IMR-90 (cell line): Measurements from ENCODE around the gene LRRC47.

Experiments used
- CEBPB ChIP-seq: IDR thresholded peaks from 2 replicates; pipeline ENCODE4 v1.6.1; 2012; ENCODE audit warnings: low read depth, low read length, improper control_type of control experiment
- CTCF ChIP-seq: conservative IDR thresholded peaks from 2 replicates; pipeline ENCODE4 v1.5.1; 2012; ENCODE audit warnings: mild to moderate bottlenecking, low read depth, low read length, improper control_type of control experiment
- ELK1 ChIP-seq: fragments of 150-350 bp; IDR thresholded peaks from 2 replicates; pipeline ENCODE4 v1.6.1; 2016; ENCODE audit warnings: low read depth, mild to moderate bottlenecking, low read length, moderate library complexity, borderline replicate concordance
- MAZ ChIP-seq: IDR thresholded peaks from 2 replicates; pipeline ENCODE4 v1.6.1; 2012; ENCODE audit warnings: low read depth, mild to moderate bottlenecking, low read length, improper control_type of control experiment, moderate library complexity, borderline replicate concordance
- MXI1 ChIP-seq: IDR thresholded peaks from 2 replicates; pipeline ENCODE4 v1.6.1; 2012; ENCODE audit warnings: low read depth, mild to moderate bottlenecking, low read length, moderate library complexity, borderline replicate concordance
- POLR2A ChIP-seq: IDR thresholded peaks from 2 replicates; pipeline ENCODE4 v1.6.1; 2012; ENCODE audit warnings: mild to moderate bottlenecking, low read depth, low read length
- RAD21 ChIP-seq: IDR thresholded peaks from 2 replicates; pipeline ENCODE4 v1.6.1; 2012; ENCODE audit warnings: low read length, improper control_type of control experiment
- RFX5 ChIP-seq: IDR thresholded peaks from 2 replicates; pipeline ENCODE4 v1.8.0; 2012; ENCODE audit warnings: low read depth, mild to moderate bottlenecking, low read length, moderate library complexity
- SMC3 ChIP-seq: fragments of 150-350 bp; IDR thresholded peaks from 2 replicates; pipeline ENCODE4 v1.6.1; 2016; ENCODE audit warnings: low read depth, mild to moderate bottlenecking, antibody characterized with exemption, low read length, moderate library complexity
- USF2 ChIP-seq: fragments of 150-350 bp; IDR thresholded peaks from 2 replicates; pipeline ENCODE4 v1.6.1; 2017; ENCODE audit warnings: mild to moderate bottlenecking, antibody characterized with exemption, low read length, low read depth

GRCh38 chr1:3753656-3754454, 42.4 kb downstream of the LRRC47 start:
- TF ChIP-seq CTCF (no peak), USF2 (no peak), SMC3 (no peak), RAD21 (no peak), RFX5 (no peak), ELK1 (no peak), POLR2A (no peak), CEBPB (no peak), MXI1 (no peak), MAZ (no peak)
